HUES48 (cell line): ENCODE measurements around the gene VPS37C.

Source experiments
- H3K27ac ChIP-seq: one replicate; pipeline ENCODE4 v1.7.0; 2013; ENCODE audit warnings: low read depth, low read length, inconsistent platforms
- H3K27me3 ChIP-seq: 2 replicates; pipeline ENCODE4 v1.6.1; 2013; ENCODE audit warnings: mild to moderate bottlenecking, low read length; ENCODE audit not compliant: control insufficient read depth, insufficient read depth
- H3K36me3 ChIP-seq: 2 replicates; pipeline ENCODE4 v1.6.1; 2013; ENCODE audit warnings: low read length; ENCODE audit not compliant: control insufficient read depth, insufficient read depth
- H3K4me1 ChIP-seq: 2 replicates; pipeline ENCODE4 v1.6.1; 2013; ENCODE audit warnings: mild to moderate bottlenecking, low read length; ENCODE audit not compliant: control insufficient read depth, insufficient read depth
- H3K4me3 ChIP-seq: 2 replicates; pipeline ENCODE4 v1.5.1; 2013; ENCODE audit warnings: mild to moderate bottlenecking, low read depth, low read length
- H3K9ac ChIP-seq: 2 replicates; pipeline ENCODE4 v1.6.1; 2013; ENCODE audit warnings: mild to moderate bottlenecking, low read depth, low read length, moderate library complexity
- H3K9me3 ChIP-seq: 2 replicates; pipeline ENCODE4 v1.6.1; 2013; ENCODE audit warnings: low read length; ENCODE audit not compliant: control insufficient read depth, insufficient read depth

Gene VPS37C

GRCh38 chr11:61163714-61164605, 2.7 kb upstream of the VPS37C start:
- Histone ChIP-seq H3K9ac (no peak overlapping the region), H3K36me3 (no peaks in the 10 kb centered on the region), H3K4me1 (peaks cover 11% of the 10 kb centered on the region), H3K9me3 (no peaks in the 10 kb centered on the region; the same call in 1 of the 2 replicates), H3K27ac (peak overlapping the region; percentile 51), H3K4me3 (no peak overlapping the region), H3K27me3 (no peaks in the 10 kb centered on the region)

DNA sequence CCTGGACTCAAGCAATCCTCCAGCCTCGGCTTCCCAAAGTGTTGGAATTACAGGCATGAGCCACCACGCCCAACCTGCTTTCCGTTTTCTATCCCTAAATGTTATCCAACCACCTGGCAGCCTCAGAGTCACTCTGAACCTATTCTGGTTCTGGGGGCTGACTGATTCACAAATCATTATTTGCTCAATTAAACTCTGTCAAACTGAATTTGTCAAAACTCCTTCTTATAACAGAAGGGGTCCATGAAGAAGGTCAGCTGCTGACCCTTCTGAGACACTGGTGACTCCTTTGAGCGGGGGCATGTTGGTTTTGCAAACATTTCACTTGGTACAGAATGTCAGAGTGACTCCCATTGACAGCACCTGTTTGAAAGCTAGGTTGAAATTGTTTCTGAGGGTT, 1.8 kb upstream of the VPS37C start:
- Histone ChIP-seq H3K4me1 (peaks cover 16% of the 10 kb centered on the region), H3K9me3 (no peaks in the 10 kb centered on the region; the same call in 1 of the 2 replicates), H3K4me3 (no peak overlapping the region), H3K9ac (no peak overlapping the region), H3K27me3 (no peaks in the 10 kb centered on the region), H3K27ac (no peak overlapping the region), H3K36me3 (no peaks in the 10 kb centered on the region)

GRCh38 chr11:61162092-61162941, 1.1 kb upstream of the VPS37C start:
- H3K27ac ChIP-seq = no peak overlapping the region
- peaks cover 16% of the 10 kb centered on the region for H3K4me1 ChIP-seq
- H3K9ac ChIP-seq = peak overlapping the region; percentile 88
- H3K36me3 ChIP-seq = peaks cover 2% of the 10 kb centered on the region
- no peaks in the 10 kb centered on the region; the same call in 1 of the 2 replicates for H3K9me3 ChIP-seq
- H3K27me3 ChIP-seq = no peaks in the 10 kb centered on the region
- H3K4me3 ChIP-seq = peak overlapping the region; percentile 77

- peak overlapping the region; percentile 77 for H3K4me3 ChIP-seq
Measured at GRCh38 chr11:61160487-61161189, 588 bp downstream of the VPS37C start.

GRCh38 chr11:61158691-61159381, 2.4 kb downstream of the VPS37C start:
- Histone ChIP-seq H3K27me3 (no peaks in the 10 kb centered on the region), H3K36me3 (peaks cover 4% of the 10 kb centered on the region), H3K4me1 (peaks cover 16% of the 10 kb centered on the region), H3K9me3 (no peaks in the 10 kb centered on the region), H3K9ac (no peak overlapping the region), H3K4me3 (no peak overlapping the region), H3K27ac (no peak overlapping the region)

More at GRCh38 chr11:61160487-61161189, 588 bp downstream of the VPS37C start:
- Histone ChIP-seq H3K9ac (peak overlapping the region; percentile 65), H3K27me3 (no peaks in the 10 kb centered on the region), H3K4me1 (peaks cover 16% of the 10 kb centered on the region), H3K27ac (peak overlapping the region; percentile 96), H3K9me3 (no peaks in the 10 kb centered on the region), H3K36me3 (peaks cover 4% of the 10 kb centered on the region)

DNA sequence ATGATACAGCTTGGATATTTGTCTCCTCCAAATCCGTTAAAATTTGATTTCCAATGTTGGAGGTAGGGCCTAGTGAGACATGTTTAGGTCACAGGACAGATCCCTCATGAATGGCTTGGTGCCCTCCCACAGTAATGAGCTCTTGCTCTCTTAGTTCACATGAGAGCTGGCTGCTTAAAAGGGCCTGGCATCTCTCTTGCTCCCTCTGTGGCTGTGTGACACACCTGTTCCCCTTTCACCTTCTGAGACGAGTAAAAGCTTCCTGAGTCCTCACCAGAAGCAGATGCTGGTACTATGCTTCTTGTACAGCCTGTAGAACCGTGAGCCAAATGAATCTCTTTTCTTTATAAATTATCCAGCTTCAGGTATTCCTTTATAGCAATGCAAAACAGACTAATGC, 3.5 kb downstream of the VPS37C start:
- no peak overlapping the region for H3K4me3 ChIP-seq
- peaks cover 4% of the 10 kb centered on the region for H3K36me3 ChIP-seq
- no peak overlapping the region for H3K27ac ChIP-seq
- no peak overlapping the region for H3K9ac ChIP-seq
- H3K27me3 ChIP-seq = no peaks in the 10 kb centered on the region
- H3K9me3 ChIP-seq = no peaks in the 10 kb centered on the region
- peaks cover 17% of the 10 kb centered on the region for H3K4me1 ChIP-seq

GRCh38 chr11:61155741-61156140, 5.5 kb downstream of the VPS37C start:
- H3K4me3 ChIP-seq = no peak overlapping the region
- H3K9ac ChIP-seq = no peak overlapping the region
- H3K27me3 ChIP-seq = no peaks in the 10 kb centered on the region
- H3K36me3 ChIP-seq = peaks cover 4% of the 10 kb centered on the region
- H3K27ac ChIP-seq = no peak overlapping the region
- peaks cover 29% of the 10 kb centered on the region for H3K4me1 ChIP-seq
- no peaks in the 10 kb centered on the region for H3K9me3 ChIP-seq

GRCh38 chr11:61155312-61155711, 5.9 kb downstream of the VPS37C start:
- Histone ChIP-seq H3K9ac (no peak overlapping the region), H3K9me3 (no peaks in the 10 kb centered on the region), H3K27me3 (no peaks in the 10 kb centered on the region), H3K4me3 (no peak overlapping the region), H3K36me3 (peaks cover 4% of the 10 kb centered on the region), H3K27ac (no peak overlapping the region), H3K4me1 (peaks cover 30% of the 10 kb centered on the region)

DNA sequence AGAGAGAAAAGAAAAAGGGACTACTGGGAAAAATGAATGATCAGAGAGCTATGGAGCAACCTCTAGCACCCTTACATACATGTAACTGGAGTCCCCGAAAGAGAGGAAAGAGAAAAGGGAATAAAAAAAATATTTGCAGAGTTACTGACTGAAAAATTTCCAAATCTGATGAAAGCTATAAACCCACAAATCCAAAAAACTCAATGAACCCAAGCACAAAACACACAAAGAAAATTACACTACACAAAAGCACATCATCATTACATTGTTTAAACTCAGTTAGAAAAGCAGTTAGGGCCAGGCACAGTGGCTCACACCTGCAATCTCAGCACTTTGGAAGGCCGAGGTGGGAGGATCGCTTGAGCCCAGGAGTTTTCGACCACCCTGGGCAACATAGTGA, 6.7 kb downstream of the VPS37C start:
- Histone ChIP-seq H3K36me3 (peaks cover 4% of the 10 kb centered on the region), H3K27ac (no peak overlapping the region), H3K4me1 (peaks cover 37% of the 10 kb centered on the region), H3K9me3 (no peaks in the 10 kb centered on the region), H3K27me3 (no peaks in the 10 kb centered on the region), H3K4me3 (no peak overlapping the region), H3K9ac (no peak overlapping the region)

- Histone ChIP-seq H3K4me1 (peaks cover 38% of the 10 kb centered on the region), H3K9me3 (no peaks in the 10 kb centered on the region), H3K36me3 (peaks cover 4% of the 10 kb centered on the region), H3K27me3 (no peaks in the 10 kb centered on the region), H3K9ac (no peak overlapping the region), H3K4me3 (no peak overlapping the region), H3K27ac (no peak overlapping the region)
Measured at GRCh38 chr11:61153593-61154095, 7.6 kb downstream of the VPS37C start.
